GM12878 (cell line): ENCODE results near the gene GMDS. TPM values are rescaled to one million over a fixed set of nuclear protein-coding genes. Genes with fewer than 3 reads are reported as not detected.

Source experiments
- ATAC-seq: fragments of 200-7000 bp; cut with Tn5 transposase; 3 replicates; pipeline ENCODE4 v1.9.1; 2020; ENCODE audit warnings: mild to moderate bottlenecking, moderate library complexity
- BruUV-seq: library from RNA; stranded (reverse); fragments of 400-500 nt; replicated peaks from 2 replicates; lab custom pipeline; 2021; lab: Mats Ljungman, UMichigan
- CTCF ChIA-PET: fragments of 300-600 bp; sonication (Branson Sonifier 250); formaldehyde crosslinking; extraction: SDS; loops from one replicate; lab custom pipeline; 2021; ENCODE audit warnings: inconsistent platforms; lab: Yijun Ruan, JAX
- POLR2A ChIA-PET: fragments of 350-600 bp; formaldehyde crosslinking; extraction: SDS; loops from one replicate; lab custom pipeline; 2021; ENCODE audit warnings: inconsistent platforms; lab: Charles Lee
- RAD21 ChIA-PET: fragments of 300-600 bp; sonication (Branson Sonifier 250); formaldehyde crosslinking; loops from one replicate; lab custom pipeline; 2023; ENCODE audit warnings: antibody characterized with exemption; ENCODE audit not compliant: unreplicated experiment; lab: Charles Lee
- SMC1A ChIA-PET: fragments of 300-600 bp; sonication (Branson Sonifier 250); formaldehyde crosslinking; loops from one replicate; lab custom pipeline; 2023; ENCODE audit not compliant: unreplicated experiment, uncharacterized antibody; lab: Charles Lee
- DNase-seq: peaks from one replicate; pipeline ENCODE4 v3.0.0-alpha.2; 2011; ENCODE audit warnings: low read depth, low spot score
- FAIRE-seq: peaks from 3 replicates; lab custom pipeline; 2011; peaks lifted over from hg19 to GRCh38; lab: Jason Lieb, UNC
- H2AFZ ChIP-seq: 2 replicates; pipeline ENCODE4 v1.6.0; 2011; ENCODE audit warnings: low read depth, low read length, control low read depth; ENCODE audit not compliant: control insufficient read depth
- H3K27ac ChIP-seq: 2 replicates; pipeline ENCODE4 v1.5.1; 2011; ENCODE audit warnings: control low read depth; ENCODE audit not compliant: control insufficient read depth, insufficient read depth
- H3K27me3 ChIP-seq, 2 experiments: replicated peaks in 1 of 2; 2 replicates each; pipeline versions ENCODE4 v1.6.0 to v1.6.1; 2011; ENCODE audit warnings: low read length in 1 of 2; ENCODE audit not compliant: control insufficient read depth in 2 of 2, insufficient read depth in 2 of 2
- H3K36me3 ChIP-seq, 2 experiments: 2 replicates each; pipeline ENCODE4 v1.5.1; 2011; ENCODE audit warnings: low read length in 1 of 2; ENCODE audit not compliant: control insufficient read depth in 2 of 2, insufficient read depth in 2 of 2
- H3K4me1 ChIP-seq: 2 replicates; pipeline ENCODE4 v1.6.1; 2011; ENCODE audit warnings: mild to moderate bottlenecking, low read length, moderate library complexity, mixed read lengths; ENCODE audit not compliant: control insufficient read depth, insufficient read depth
- H3K4me2 ChIP-seq: 2 replicates; pipeline ENCODE4 v1.6.0; 2011; ENCODE audit warnings: control low read depth; ENCODE audit not compliant: control insufficient read depth, insufficient read depth
- H3K4me3 ChIP-seq: fragments of 200-600 bp; sonication (generic); 2 replicates; pipeline ENCODE4 v1.5.1; 2016
- H3K79me2 ChIP-seq: 2 replicates; pipeline ENCODE4 v1.6.0; 2011; ENCODE audit warnings: low read length; ENCODE audit not compliant: control insufficient read depth, insufficient read depth
- H3K9ac ChIP-seq: 2 replicates; pipeline ENCODE4 v1.8.0; 2011; ENCODE audit warnings: low read length, control low read depth, mixed read lengths; ENCODE audit not compliant: control insufficient read depth, insufficient read depth
- H3K9me3 ChIP-seq: replicated peaks from 3 replicates; pipeline ENCODE4 v1.5.1; 2011; ENCODE audit warnings: mild to moderate bottlenecking, low read length; ENCODE audit not compliant: control insufficient read depth, insufficient read depth
- H4K20me1 ChIP-seq: 2 replicates; pipeline ENCODE4 v1.6.0; 2011; ENCODE audit not compliant: control insufficient read depth, insufficient read depth
- CEBPZ ChIP-seq: fragments of 150-350 bp; IDR thresholded peaks from 2 replicates; pipeline ENCODE4 v1.6.1; 2016; ENCODE audit warnings: low read depth, low read length
- CHD4 ChIP-seq: fragments of 200-600 bp; sonication (generic); IDR thresholded peaks from 2 replicates; pipeline ENCODE4 v1.6.1; 2016; ENCODE audit warnings: mild to moderate bottlenecking
- DPF2 ChIP-seq: fragments of 450-650 bp; IDR thresholded peaks from 2 replicates; pipeline ENCODE4 v1.6.1; 2017; ENCODE audit warnings: mild to moderate bottlenecking
- ESRRA ChIP-seq: IDR thresholded peaks from 2 replicates; pipeline ENCODE4 v1.6.1; 2012; ENCODE audit warnings: mild to moderate bottlenecking, low read length, improper control_type of control experiment
- KLF5 ChIP-seq: fragments of 450-650 bp; IDR thresholded peaks from 2 replicates; pipeline ENCODE4 v1.6.1; 2014; ENCODE audit warnings: mild to moderate bottlenecking; ENCODE audit not compliant: partially characterized antibody
- LARP7 ChIP-seq: fragments of 450-650 bp; IDR thresholded peaks from 2 replicates; pipeline ENCODE4 v1.6.1; 2017; ENCODE audit warnings: mild to moderate bottlenecking
- MEF2B ChIP-seq: fragments of 450-650 bp; IDR thresholded peaks from 2 replicates; pipeline ENCODE4 v1.6.1; 2018; ENCODE audit warnings: mild to moderate bottlenecking, moderate library complexity; ENCODE audit not compliant: partially characterized antibody, poor library complexity, severe bottlenecking
- NKRF ChIP-seq: fragments of 450-650 bp; conservative IDR thresholded peaks from 2 replicates; pipeline ENCODE4 v1.6.1; 2017; ENCODE audit warnings: mild to moderate bottlenecking, moderate library complexity
- PAX5 ChIP-seq: IDR thresholded peaks from 2 replicates; pipeline ENCODE4 v1.6.1; 2011; ENCODE audit warnings: low read depth, low read length, borderline replicate concordance
- PAX8 ChIP-seq: fragments of 450-650 bp; IDR thresholded peaks from 2 replicates; pipeline ENCODE4 v1.6.1; 2017; ENCODE audit warnings: mild to moderate bottlenecking, moderate library complexity
- POLR2A ChIP-seq: IDR thresholded peaks from 2 replicates; pipeline ENCODE4 v1.6.1; 2011; ENCODE audit warnings: low read depth, mild to moderate bottlenecking, low read length
- STAT3 ChIP-seq: IDR thresholded peaks from 2 replicates; pipeline ENCODE4 v1.6.1; 2011; ENCODE audit warnings: low read depth, low read length, improper control_type of control experiment
- ZBTB11 ChIP-seq: fragments of 450-650 bp; formaldehyde crosslinking; IDR thresholded peaks from 2 replicates; pipeline ENCODE4 v1.5.0; 2022; ENCODE audit warnings: mild to moderate bottlenecking, missing genetic modification characterization
- WGBS: methylation state at CpG from one replicate; pipeline ENCODE4 v1.1.6; 2016; ENCODE audit warnings: low lambda C conversion rate; ENCODE audit not compliant: insufficient replicate concordance, insufficient coverage; ENCODE audit errors: missing lambda C conversion rate; 5-methylcytosine and 5-hydroxymethylcytosine counted together
- in situ Hi-C: fragments of 300-500 bp; cut with MboI; formaldehyde crosslinking; loops from 9 replicates; pipeline ENCODE4 v1.14.3; 2018; ENCODE audit warnings: mixed read lengths
- intact Hi-C: fragments of 100-400 bp; cut with micrococcal nuclease; formaldehyde crosslinking; loops from one replicate; pipeline ENCODE4 v1.14.2; 2022; ENCODE audit not compliant: unreplicated experiment
- polyA plus RNA-seq, 11 experiments: library from polyadenylated mRNA; depleted of rRNA in 4 of 11; unstranded in 6 of 11; stranded (reverse) in 5 of 11; fragments of >200 nt; fragmentation: Nextera tagmentation in 4 of 11; fragmentation: Illumina TruSeq in 1 of 11; extraction: Ambion mirVana in 4 of 11; extraction: Trizol in 1 of 11; gene quantifications; 1 replicate in 1 of 11; 2 replicates in 10 of 11; pipeline versions ENCODE4 v1.2.1 to v1.2.3, GENCODE V29; 2011 to 2016; ENCODE audit warnings: inconsistent platforms in 2 of 11, missing spikeins in 2 of 11, low read depth in 1 of 11
- total RNA-seq, 4 experiments: library from RNA; depleted of rRNA in 3 of 4; stranded (reverse); fragments of >200 nt in 3 of 4; fragmentation: Illumina TruSeq in 1 of 4; extraction: Trizol in 1 of 4; gene quantifications; 2 replicates each; pipeline versions ENCODE4 v1.2.1 to v1.2.3, GENCODE V29; 2013 to 2021
- TF ChIP-seq, protein P1 (sequence below): IDR thresholded peaks from 2 replicates; pipeline ENCODE4 v1.6.1; 2012; ENCODE audit warnings: low read length, inconsistent platforms

GMDS gene
- total and polyA plus RNA-seq, 10 of the 15 experiments (the other 5 are each of a cell fraction or from before 2014, with no cell fraction given), result 0.61 to 53.8 (median 29.3) TPM

DNA sequence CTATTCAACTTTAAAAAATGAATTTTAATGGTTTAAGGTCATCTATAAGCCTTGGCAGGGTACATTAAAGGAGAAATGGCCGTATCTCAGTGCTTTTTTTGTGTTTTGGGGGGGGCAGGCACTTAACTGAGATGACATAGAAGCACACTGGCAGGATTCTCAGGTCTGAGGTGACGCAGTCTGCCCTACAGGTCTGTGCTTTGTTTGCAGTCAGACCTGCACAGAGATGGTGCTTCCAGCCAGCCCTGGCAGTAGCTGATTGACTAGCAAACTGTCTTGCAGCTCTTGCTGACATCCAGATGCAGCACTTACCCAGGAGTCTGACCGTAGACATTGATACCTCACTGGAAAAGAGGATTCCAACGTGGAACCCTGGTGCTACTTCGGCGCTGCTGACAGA, 386.5 kb downstream of the GMDS start:
- FAIRE-seq (no peak), ATAC-seq (no peak), DNase-seq (no peak)
- H4K20me1 ChIP-seq, result no peaks in the 10 kb centered on the region
- H3K79me2 ChIP-seq, result no peaks in the 10 kb centered on the region
- H3K4me3 ChIP-seq, result no peak overlapping the region
- ChIA-PET CTCF (no interaction called here), SMC1A (no interaction called here), POLR2A (no interaction called here), RAD21 (no interaction called here)
- H3K36me3 ChIP-seq, result no peaks in the 10 kb centered on the region
- no peak overlapping the region for H3K27ac ChIP-seq
- BruUV-seq, result no TSS peak
- H3K4me1 ChIP-seq, result peaks cover 22% of the 10 kb centered on the region
- over 99% methylated on average over 6 of the region's 6 CpGs for WGBS
- H3K9ac ChIP-seq, result no peak overlapping the region
- no peaks in the 10 kb centered on the region for H3K27me3 ChIP-seq
- in situ Hi-C loops, result no loop called here
- no peak overlapping the region for H3K4me2 ChIP-seq
- intact Hi-C loops, result loop anchor here (10.0 kb wide), 1 partner anchor 246 kb away; no protein-coding TSS in a partner anchor
- H3K9me3 ChIP-seq, result no peaks in the 10 kb centered on the region
- no peak for TF ChIP-seq STAT3
- no peak for TF ChIP-seq PAX5
- no peak for TF ChIP-seq ESRRA
- no peak for TF ChIP-seq NKRF
- no peak for TF ChIP-seq CHD4
- no peak for TF ChIP-seq POLR2A
- no peak for TF ChIP-seq CEBPZ
- no peak for TF ChIP-seq ZBTB11 (CRISPR knock-in tag)
- TF ChIP-seq, protein P1, sequence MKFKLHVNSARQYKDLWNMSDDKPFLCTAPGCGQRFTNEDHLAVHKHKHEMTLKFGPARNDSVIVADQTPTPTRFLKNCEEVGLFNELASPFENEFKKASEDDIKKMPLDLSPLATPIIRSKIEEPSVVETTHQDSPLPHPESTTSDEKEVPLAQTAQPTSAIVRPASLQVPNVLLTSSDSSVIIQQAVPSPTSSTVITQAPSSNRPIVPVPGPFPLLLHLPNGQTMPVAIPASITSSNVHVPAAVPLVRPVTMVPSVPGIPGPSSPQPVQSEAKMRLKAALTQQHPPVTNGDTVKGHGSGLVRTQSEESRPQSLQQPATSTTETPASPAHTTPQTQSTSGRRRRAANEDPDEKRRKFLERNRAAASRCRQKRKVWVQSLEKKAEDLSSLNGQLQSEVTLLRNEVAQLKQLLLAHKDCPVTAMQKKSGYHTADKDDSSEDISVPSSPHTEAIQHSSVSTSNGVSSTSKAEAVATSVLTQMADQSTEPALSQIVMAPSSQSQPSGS, result no peak
- no peak for TF ChIP-seq KLF5
- no peak for TF ChIP-seq LARP7
- no peak for TF ChIP-seq MEF2B
- TF ChIP-seq DPF2, result no peak
- no peak for TF ChIP-seq PAX8
- no peak overlapping the region for H2AFZ ChIP-seq
